ENCODE measurements around the gene RPL39L.

- TF ChIP-seq CTCF (IDR thresholded peaks at IDR 0.05; ENCODE audit: low read depth, low read length) (no peak), MAX (IDR thresholded peaks at IDR 0.05; ENCODE audit: low read depth, low read length) (no peak), POLR2A (IDR thresholded peaks at IDR 0.05; ENCODE audit: extremely low read depth, insufficient read length) (no peak)
These were observed 31.3 kb downstream of the RPL39L start for GRCh38 chr3:187107989-187108388.
